COLO668 (cell line): Measurements from ENCODE around the gene ARHGEF40.

Experiments
- DNase-seq: peaks from one replicate; lab custom pipeline; 2025; ENCODE audit not compliant: unreplicated experiment; lab: John Stamatoyannopoulos, UW

The ARHGEF40 gene

GRCh38 chr14:21109377-21110138, 39.5 kb downstream of the ARHGEF40 start:
- no peak for DNase-seq

GRCh38 chr14:21112255-21112654, 42.2 kb downstream of the ARHGEF40 start:
- DNase-seq = no peak

GRCh38 chr14:21113369-21113768, 43.3 kb downstream of the ARHGEF40 start:
- no peak for DNase-seq

GRCh38 chr14:21118933-21119332, 48.8 kb downstream of the ARHGEF40 start:
- no peak for DNase-seq

- no peak for DNase-seq
These were observed 50.6 kb downstream of the ARHGEF40 start for GRCh38 chr14:21120686-21121085.

- no peak for DNase-seq
These were observed 51.0 kb downstream of the ARHGEF40 start for GRCh38 chr14:21121122-21121521.

GRCh38 chr14:21123429-21123828, 53.3 kb downstream of the ARHGEF40 start:
- no peak for DNase-seq

GRCh38 chr14:21133901-21134300, 63.8 kb downstream of the ARHGEF40 start:
- no peak for DNase-seq

GRCh38 chr14:21136024-21136423, 65.9 kb downstream of the ARHGEF40 start:
- no peak for DNase-seq
